Measurements from ENCODE around the gene GPI.
"Not testable (repeated sequence)": the region's sequence is repeated elsewhere in the genome, so short reads cannot be mapped to it uniquely, and the experiment has no call there.

Gene GPI

DNA sequence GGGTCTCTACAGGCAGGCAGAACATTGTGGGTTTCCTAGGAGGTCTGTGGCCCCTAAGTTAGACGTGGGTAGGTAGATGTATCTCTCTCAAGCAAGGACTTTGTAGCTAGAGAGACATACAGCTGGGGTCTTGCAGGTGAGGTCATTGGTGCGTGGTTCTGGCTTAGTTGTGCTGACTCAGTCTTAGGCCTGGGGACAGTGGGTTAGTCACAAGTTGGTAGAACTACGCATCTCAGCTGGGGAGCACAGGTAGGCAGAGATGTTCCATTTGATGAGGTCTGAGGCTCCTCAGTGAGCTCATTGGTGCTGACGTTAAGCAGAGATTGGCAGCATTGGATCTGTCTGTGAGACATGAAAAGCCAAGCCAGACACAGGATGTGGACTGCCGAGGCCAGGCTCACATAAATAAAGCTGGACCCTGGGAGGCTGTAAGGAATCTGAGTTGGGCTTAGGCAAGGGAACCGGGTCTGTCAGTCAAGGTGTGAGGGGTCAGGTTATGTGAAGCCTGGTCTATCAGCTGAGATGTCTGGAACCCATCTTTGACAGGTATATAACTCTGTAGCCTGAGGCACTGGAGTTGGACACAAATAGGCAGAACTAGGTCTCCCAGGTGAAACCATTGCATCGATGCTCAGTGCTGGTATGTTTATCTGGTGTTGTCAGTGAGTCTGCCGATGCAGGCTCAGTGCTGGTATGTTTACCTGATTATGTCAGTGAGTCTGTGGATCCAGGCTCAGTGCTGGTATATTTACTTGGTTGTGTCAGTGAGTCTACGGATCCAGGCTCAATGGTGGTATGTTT is 21.8 kb downstream of the GPI start:
- TF ChIP-seq, protein P1, sequence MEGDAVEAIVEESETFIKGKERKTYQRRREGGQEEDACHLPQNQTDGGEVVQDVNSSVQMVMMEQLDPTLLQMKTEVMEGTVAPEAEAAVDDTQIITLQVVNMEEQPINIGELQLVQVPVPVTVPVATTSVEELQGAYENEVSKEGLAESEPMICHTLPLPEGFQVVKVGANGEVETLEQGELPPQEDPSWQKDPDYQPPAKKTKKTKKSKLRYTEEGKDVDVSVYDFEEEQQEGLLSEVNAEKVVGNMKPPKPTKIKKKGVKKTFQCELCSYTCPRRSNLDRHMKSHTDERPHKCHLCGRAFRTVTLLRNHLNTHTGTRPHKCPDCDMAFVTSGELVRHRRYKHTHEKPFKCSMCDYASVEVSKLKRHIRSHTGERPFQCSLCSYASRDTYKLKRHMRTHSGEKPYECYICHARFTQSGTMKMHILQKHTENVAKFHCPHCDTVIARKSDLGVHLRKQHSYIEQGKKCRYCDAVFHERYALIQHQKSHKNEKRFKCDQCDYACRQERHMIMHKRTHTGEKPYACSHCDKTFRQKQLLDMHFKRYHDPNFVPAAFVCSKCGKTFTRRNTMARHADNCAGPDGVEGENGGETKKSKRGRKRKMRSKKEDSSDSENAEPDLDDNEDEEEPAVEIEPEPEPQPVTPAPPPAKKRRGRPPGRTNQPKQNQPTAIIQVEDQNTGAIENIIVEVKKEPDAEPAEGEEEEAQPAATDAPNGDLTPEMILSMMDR (IDR thresholded peaks at IDR 0.05; ENCODE audit: control insufficient read depth, extremely low read depth, insufficient read depth) = no peak
- DNase-seq (ENCODE audit: low read depth) = no peak
- no peak overlapping the region for H3K4me3 ChIP-seq (ENCODE audit: low read depth, low read length)

DNA sequence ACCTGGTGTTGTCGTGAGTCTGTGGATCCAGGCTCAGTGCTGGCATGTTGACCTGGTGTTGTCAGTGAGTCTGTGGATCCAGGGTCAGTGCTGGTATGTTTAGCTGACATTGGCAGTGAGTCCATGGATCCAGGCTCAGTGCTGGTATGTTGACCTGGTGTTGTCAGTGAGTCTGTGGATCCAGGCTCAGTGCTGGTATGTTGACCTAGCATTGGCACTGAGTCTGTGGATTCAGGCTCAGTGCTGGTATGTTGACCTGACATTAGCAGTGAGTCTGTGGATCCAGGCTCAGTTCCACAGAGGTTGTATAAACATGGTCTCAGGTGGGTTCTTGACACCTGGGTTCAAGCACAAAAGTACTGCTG is 22.4 kb downstream of the GPI start:
- H3K4me3 ChIP-seq (ENCODE audit: low read depth, low read length) = no peak overlapping the region
- TF ChIP-seq, protein P1 (IDR thresholded peaks at IDR 0.05; ENCODE audit: control insufficient read depth, extremely low read depth, insufficient read depth) = no peak
- no peak for DNase-seq (ENCODE audit: low read depth)

GRCh38 chr19:34388745-34389144 is 23.7 kb downstream of the GPI start:
- DNase-seq (ENCODE audit: low read depth); H3K4me3 ChIP-seq (ENCODE audit: low read depth, low read length): not testable (repeated sequence)

DNA sequence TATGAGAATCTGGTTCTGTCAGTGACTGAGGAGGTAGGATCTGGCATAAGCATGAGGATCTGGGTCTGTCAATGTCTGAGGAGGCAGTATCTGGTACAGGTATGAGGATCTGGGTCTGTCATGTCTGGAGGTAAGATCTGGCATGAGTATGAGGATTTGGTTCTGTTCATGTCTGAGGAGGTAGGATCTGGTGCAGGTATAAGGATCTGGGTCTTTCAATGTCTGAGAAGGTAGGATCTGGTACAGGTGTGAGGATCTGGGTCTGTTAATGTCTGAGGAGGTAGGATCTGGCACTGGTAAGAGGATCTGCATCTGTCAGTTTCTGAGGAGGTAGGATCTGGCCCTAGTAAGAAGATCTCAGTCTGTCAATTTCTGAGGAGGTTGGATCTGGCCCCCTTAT is 26.8 kb downstream of the GPI start:
- TF ChIP-seq, protein P1 (IDR thresholded peaks at IDR 0.05; ENCODE audit: control insufficient read depth, extremely low read depth, insufficient read depth) = no peak
- DNase-seq (ENCODE audit: low read depth) = no peak
- no peak overlapping the region for H3K4me3 ChIP-seq (ENCODE audit: low read depth, low read length)

GRCh38 chr19:34393031-34393430 is 28.0 kb downstream of the GPI start:
- TF ChIP-seq, protein P1 (IDR thresholded peaks at IDR 0.05; ENCODE audit: control insufficient read depth, extremely low read depth, insufficient read depth) = no peak
- no peak overlapping the region for H3K4me3 ChIP-seq (ENCODE audit: low read depth, low read length)
- no peak for DNase-seq (ENCODE audit: low read depth)

GRCh38 chr19:34393629-34394028 is 28.6 kb downstream of the GPI start:
- no peak overlapping the region for H3K4me3 ChIP-seq (ENCODE audit: low read depth, low read length)
- TF ChIP-seq, protein P1 (IDR thresholded peaks at IDR 0.05; ENCODE audit: control insufficient read depth, extremely low read depth, insufficient read depth) = no peak
- DNase-seq (ENCODE audit: low read depth) = no peak

- TF ChIP-seq, protein P1 (IDR thresholded peaks at IDR 0.05; ENCODE audit: control insufficient read depth, extremely low read depth, insufficient read depth) = no peak
- H3K4me3 ChIP-seq (ENCODE audit: low read depth, low read length) = no peak overlapping the region
- no peak for DNase-seq (ENCODE audit: low read depth)
These were observed 32.9 kb downstream of the GPI start for GRCh38 chr19:34397853-34398252.

Measured in LNCaP clone FGC (cell line).